Measurements from ENCODE around the gene ZNF324. TPM values are rescaled to one million over a fixed set of nuclear protein-coding genes. Genes with fewer than 3 reads are reported as not detected.
"Not testable (repeated sequence)": the region's sequence is repeated elsewhere in the genome, so short reads cannot be mapped to it uniquely, and the experiment has no call there.

ZNF324 gene
- total and polyA plus RNA-seq, 2 of the 8 experiments (the other 6 are each of a cell fraction or from before 2014, with no cell fraction given): 5.1 to 5.8 TPM

DNA sequence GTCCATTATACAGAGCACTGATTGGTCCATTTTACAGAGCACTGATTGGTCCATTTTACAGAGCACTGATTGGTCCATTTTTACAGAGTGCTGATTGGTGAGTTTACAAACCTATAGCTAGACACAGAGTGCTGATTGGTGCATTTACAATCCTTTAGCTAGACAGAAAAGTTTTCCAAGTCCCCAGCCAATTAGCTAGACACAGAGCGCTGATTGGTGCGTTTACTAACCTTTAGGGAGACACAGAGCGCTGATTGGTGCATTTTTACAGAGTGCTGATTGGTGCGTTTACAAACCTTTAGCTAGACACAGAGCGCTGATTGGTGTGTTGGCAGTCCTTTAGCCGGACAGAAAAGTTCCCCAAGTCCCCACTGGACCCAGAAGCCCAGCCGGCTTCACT is 23.9 kb upstream of the ZNF324 start:
- H3K79me2 ChIP-seq (ENCODE audit: control insufficient read depth in 1 of 2, insufficient read depth in 2 of 2, low read length in 2 of 2); H2BK120ac ChIP-seq (replicated peaks; ENCODE audit: low read depth, low read length); H3K36me3 ChIP-seq (ENCODE audit: control insufficient read depth in 2 of 4, insufficient read depth in 4 of 4, low read length in 3 of 4); H3K18ac ChIP-seq (ENCODE audit: extremely low read depth, low read length); H3K23ac ChIP-seq (ENCODE audit: insufficient read length); H2BK5ac ChIP-seq (ENCODE audit: low read depth, low read length); H2BK20ac ChIP-seq (ENCODE audit: low read length); H2AK5ac ChIP-seq (ENCODE audit: low read depth, low read length); H3K14ac ChIP-seq (ENCODE audit: insufficient read length); H2BK15ac ChIP-seq (ENCODE audit: low read length); FAIRE-seq; H3K27me3 ChIP-seq (replicated peaks in 1 of 4; ENCODE audit: control insufficient read depth in 3 of 4, extremely low read depth in 1 of 4, insufficient read depth in 3 of 4, low read length in 3 of 4); H3K79me1 ChIP-seq (ENCODE audit: low read depth, low read length); H4K8ac ChIP-seq (ENCODE audit: extremely low read depth, insufficient read depth, low read length); H3K9ac ChIP-seq (replicated peaks in 1 of 4; ENCODE audit: extremely low read depth in 1 of 4, low read depth in 3 of 4, low read length in 3 of 4); H2BK12ac ChIP-seq (ENCODE audit: low read depth, low read length); H4K20me1 ChIP-seq (replicated peaks in 1 of 2; ENCODE audit: control insufficient read depth in 1 of 2, insufficient read depth in 2 of 2, low read length in 2 of 2); H4K5ac ChIP-seq (ENCODE audit: insufficient read length, low read depth, low read length); H4K91ac ChIP-seq (replicated peaks; ENCODE audit: insufficient read length, low read length); H3K9me3 ChIP-seq (ENCODE audit: insufficient read depth in 2 of 2, low read depth in 1 of 2, low read length in 1 of 2); H3K4me1 ChIP-seq (replicated peaks in 1 of 4; ENCODE audit: control insufficient read depth in 3 of 4, insufficient read depth in 4 of 4, low read length in 3 of 4); H3K4me3 ChIP-seq (ENCODE audit: extremely low read depth in 1 of 4, insufficient read depth in 2 of 4, low read depth in 3 of 4, low read length in 4 of 4); DNase-seq (ENCODE audit: low read depth in 1 of 2, low spot score in 2 of 2); H3K27ac ChIP-seq (ENCODE audit: low read depth, low read length); H3K56ac ChIP-seq (replicated peaks; ENCODE audit: insufficient read length, low read depth, low read length); H2AFZ ChIP-seq (ENCODE audit: low read length); H3K23me2 ChIP-seq (ENCODE audit: low read depth, low read length); H3K4ac ChIP-seq (replicated peaks; ENCODE audit: insufficient read length, low read depth, low read length); H3K4me2 ChIP-seq (ENCODE audit: insufficient read depth in 1 of 2, low read depth in 2 of 2, low read length in 2 of 2): not testable (repeated sequence)
- ChIA-PET POLR2A (ENCODE audit: partially characterized antibody) (interaction anchor here (1.4 kb wide), 1 partner anchor 20 kb away, joined by 5 read pairs; no protein-coding TSS in a partner anchor), CTCF (ENCODE audit: partially characterized antibody) (interaction anchor here (2.0 kb wide), 1 partner anchor 36 kb away, joined by 5 read pairs; no protein-coding TSS in a partner anchor)
- 81% methylated on average over 7 of the region's 7 CpGs; no CpG with 5 or more reads in 1 of the 2 experiments for WGBS, 2 experiments (ENCODE audit: extremely low coverage in 1 of 2, insufficient coverage in 1 of 2, insufficient read length in 1 of 2, insufficient replicate concordance in 2 of 2, low coverage in 1 of 2, low lambda C conversion rate in 2 of 2, missing lambda C conversion rate in 1 of 2)

DNA sequence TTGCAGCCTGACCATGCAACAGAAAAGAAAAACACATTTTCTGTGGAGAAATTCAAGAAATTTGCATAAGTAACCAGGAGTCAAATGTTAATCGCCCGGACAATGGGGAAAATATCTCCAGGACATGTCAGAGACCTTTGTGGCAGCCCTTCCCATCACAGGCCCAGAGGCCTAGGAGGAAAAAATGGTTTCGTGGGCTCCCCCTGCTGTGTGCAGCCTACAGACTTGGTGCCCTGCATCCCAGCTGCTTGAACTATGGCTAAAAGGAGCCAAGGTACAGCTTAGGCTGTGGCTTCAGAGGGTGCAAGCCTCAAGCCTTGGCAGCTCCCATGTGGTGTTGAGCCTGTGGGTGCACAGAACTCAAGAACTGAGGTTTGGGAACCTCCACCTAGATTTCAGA is 18.0 kb upstream of the ZNF324 start:
- H2BK120ac ChIP-seq (replicated peaks; ENCODE audit: low read depth, low read length); DNase-seq (ENCODE audit: low read depth in 1 of 2, low spot score in 2 of 2); H4K91ac ChIP-seq (replicated peaks; ENCODE audit: insufficient read length, low read length); H3K23me2 ChIP-seq (ENCODE audit: low read depth, low read length); H3K9ac ChIP-seq (replicated peaks in 1 of 4; ENCODE audit: extremely low read depth in 1 of 4, low read depth in 3 of 4, low read length in 3 of 4); H3K4me2 ChIP-seq (ENCODE audit: insufficient read depth in 1 of 2, low read depth in 2 of 2, low read length in 2 of 2); H3K4me1 ChIP-seq (replicated peaks in 1 of 4; ENCODE audit: control insufficient read depth in 3 of 4, insufficient read depth in 4 of 4, low read length in 3 of 4); H4K5ac ChIP-seq (ENCODE audit: insufficient read length, low read depth, low read length); H3K56ac ChIP-seq (replicated peaks; ENCODE audit: insufficient read length, low read depth, low read length); H2BK12ac ChIP-seq (ENCODE audit: low read depth, low read length); H2BK20ac ChIP-seq (ENCODE audit: low read length); H3K36me3 ChIP-seq (ENCODE audit: control insufficient read depth in 2 of 4, insufficient read depth in 4 of 4, low read length in 3 of 4); H3K14ac ChIP-seq (ENCODE audit: insufficient read length); H2BK15ac ChIP-seq (ENCODE audit: low read length); H4K20me1 ChIP-seq (replicated peaks in 1 of 2; ENCODE audit: control insufficient read depth in 1 of 2, insufficient read depth in 2 of 2, low read length in 2 of 2); H3K4ac ChIP-seq (replicated peaks; ENCODE audit: insufficient read length, low read depth, low read length); H3K23ac ChIP-seq (ENCODE audit: insufficient read length); H3K27ac ChIP-seq (ENCODE audit: low read depth, low read length); H3K18ac ChIP-seq (ENCODE audit: extremely low read depth, low read length); H2AK5ac ChIP-seq (ENCODE audit: low read depth, low read length); H3K79me2 ChIP-seq (ENCODE audit: control insufficient read depth in 1 of 2, insufficient read depth in 2 of 2, low read length in 2 of 2); H2BK5ac ChIP-seq (ENCODE audit: low read depth, low read length); H2AFZ ChIP-seq (ENCODE audit: low read length); CTCF ChIA-PET (ENCODE audit: partially characterized antibody); H4K8ac ChIP-seq (ENCODE audit: extremely low read depth, insufficient read depth, low read length); H3K4me3 ChIP-seq (ENCODE audit: extremely low read depth in 1 of 4, insufficient read depth in 2 of 4, low read depth in 3 of 4, low read length in 4 of 4); H3K79me1 ChIP-seq (ENCODE audit: low read depth, low read length); FAIRE-seq: not testable (repeated sequence)
- POLR2A ChIA-PET (ENCODE audit: partially characterized antibody): interaction anchor here (1.0 kb wide), 1 partner anchor 20 kb away, joined by 3 read pairs; no protein-coding TSS in a partner anchor
- peaks cover 14 to 17% of the 10 kb centered on the region in 2 experiments for H3K9me3 ChIP-seq (ENCODE audit: insufficient read depth in 2 of 2, low read depth in 1 of 2, low read length in 1 of 2)
- peaks cover 0 to 12% (median 6%) of the 10 kb centered on the region in 4 experiments; a peak in 3 of 7 replicates for H3K27me3 ChIP-seq (replicated peaks in 1 of 4; ENCODE audit: control insufficient read depth in 3 of 4, extremely low read depth in 1 of 4, insufficient read depth in 3 of 4, low read length in 3 of 4)
- 68% methylated on average over 3 of the region's 3 CpGs; no CpG with 5 or more reads in 1 of the 2 experiments for WGBS, 2 experiments (ENCODE audit: extremely low coverage in 1 of 2, insufficient coverage in 1 of 2, insufficient read length in 1 of 2, insufficient replicate concordance in 2 of 2, low coverage in 1 of 2, low lambda C conversion rate in 2 of 2, missing lambda C conversion rate in 1 of 2)
